ENCODE measurements around the gene RAI14.

RAI14 gene

DNA sequence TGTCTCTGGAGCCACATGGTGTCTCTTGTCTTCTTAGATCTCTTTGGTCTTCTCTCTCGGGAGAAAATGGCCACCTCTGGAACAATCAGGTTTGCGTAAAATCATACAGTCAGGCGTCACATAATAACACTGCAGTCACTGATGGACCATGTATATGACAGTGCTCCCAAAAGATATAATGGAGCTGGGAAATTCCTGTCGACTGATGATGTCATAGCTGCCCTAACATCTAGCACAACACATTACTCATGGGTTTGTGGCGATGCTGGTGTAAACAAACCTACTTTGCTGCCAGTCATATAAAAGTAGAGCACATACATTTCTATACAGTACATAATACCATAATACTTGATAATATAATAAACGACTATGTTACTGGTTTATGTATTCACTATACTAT is 30.1 kb upstream of the RAI14 start:
- no peak for DNase-seq
- Mint-ChIP-seq H3K4me3 (no peak overlapping the region), H3K27me3 (peaks cover 4% of the 10 kb centered on the region), H3K9me3 (no peaks in the 10 kb centered on the region), H3K36me3 (no peaks in the 10 kb centered on the region), H3K4me1 (no peaks in the 10 kb centered on the region), H3K27ac (no peak overlapping the region)
- CTCF ChIA-PET = no interaction called here

DNA sequence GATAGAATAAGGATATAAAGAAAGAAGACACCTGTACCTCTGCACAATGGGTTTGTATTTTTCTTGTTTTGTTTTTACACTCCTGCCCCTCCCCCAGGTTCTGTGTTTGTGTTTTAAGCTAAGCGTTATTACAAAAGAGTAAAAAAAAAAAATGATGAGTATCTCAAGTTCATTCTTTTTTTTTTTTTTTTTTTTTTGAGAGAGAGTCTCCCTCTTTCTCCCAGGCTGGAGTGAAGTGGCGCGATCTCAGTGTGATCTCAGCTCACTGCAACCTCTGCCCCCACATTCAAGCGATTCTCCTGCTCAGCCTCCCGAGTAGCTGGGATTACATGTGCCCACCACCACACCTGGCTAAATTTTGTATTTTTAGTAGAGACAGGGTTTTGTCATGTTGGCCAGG is 29.4 kb upstream of the RAI14 start:
- peaks cover 4% of the 10 kb centered on the region for H3K27me3 Mint-ChIP-seq
- no peaks in the 10 kb centered on the region for H3K4me1 Mint-ChIP-seq
- no peak overlapping the region for H3K27ac Mint-ChIP-seq
- DNase-seq = no peak
- CTCF ChIA-PET = no interaction called here
- H3K36me3 Mint-ChIP-seq = no peaks in the 10 kb centered on the region
- no peaks in the 10 kb centered on the region for H3K9me3 Mint-ChIP-seq
- no peak overlapping the region for H3K4me3 Mint-ChIP-seq

DNA sequence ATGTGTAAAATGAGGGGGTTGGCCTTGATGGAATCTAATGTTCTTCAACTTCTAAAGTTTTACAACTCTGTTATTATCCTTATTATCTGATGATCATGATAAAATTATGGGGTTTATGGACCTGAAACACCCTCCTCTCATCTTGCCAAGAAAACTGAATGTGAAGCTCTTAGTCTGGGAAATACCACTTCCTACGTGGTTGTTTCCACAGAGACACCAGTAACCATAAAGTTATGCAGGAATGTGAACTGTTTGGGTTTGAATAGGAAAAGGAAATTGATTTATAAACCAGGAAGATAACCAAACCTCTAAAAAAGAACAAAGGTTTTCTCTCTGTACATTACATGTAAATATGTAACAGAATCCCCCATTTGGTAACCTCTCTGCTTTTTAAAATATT is 28.3 kb upstream of the RAI14 start:
- Mint-ChIP-seq H3K9me3 (no peaks in the 10 kb centered on the region), H3K27me3 (peaks cover 4% of the 10 kb centered on the region), H3K27ac (no peak overlapping the region), H3K36me3 (no peaks in the 10 kb centered on the region), H3K4me3 (no peak overlapping the region), H3K4me1 (no peaks in the 10 kb centered on the region)
- CTCF ChIA-PET = no interaction called here
- DNase-seq = no peak

DNA sequence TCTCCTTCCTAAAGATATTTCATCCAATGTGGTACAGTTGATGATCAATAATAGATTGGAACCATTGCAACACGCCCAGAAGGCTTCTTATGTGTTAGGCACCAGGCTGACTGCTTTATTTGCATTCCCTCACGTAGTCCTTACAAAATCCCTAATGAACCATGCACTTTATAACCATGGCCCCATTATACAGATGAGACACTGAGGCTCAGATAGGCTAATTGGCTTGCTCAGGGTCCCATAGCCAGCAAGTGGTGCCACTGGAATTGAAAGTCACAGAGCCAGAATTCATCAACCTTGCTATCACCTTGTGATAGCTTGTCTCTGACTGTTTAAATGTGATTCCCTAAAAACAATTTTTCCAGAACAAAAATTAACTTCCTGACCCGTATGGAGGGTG is 27.8 kb upstream of the RAI14 start:
- CTCF ChIA-PET = no interaction called here
- Mint-ChIP-seq H3K27me3 (peaks cover 4% of the 10 kb centered on the region), H3K4me3 (no peak overlapping the region), H3K9me3 (no peaks in the 10 kb centered on the region), H3K36me3 (no peaks in the 10 kb centered on the region), H3K27ac (no peak overlapping the region), H3K4me1 (no peaks in the 10 kb centered on the region)
- no peak for DNase-seq

DNA sequence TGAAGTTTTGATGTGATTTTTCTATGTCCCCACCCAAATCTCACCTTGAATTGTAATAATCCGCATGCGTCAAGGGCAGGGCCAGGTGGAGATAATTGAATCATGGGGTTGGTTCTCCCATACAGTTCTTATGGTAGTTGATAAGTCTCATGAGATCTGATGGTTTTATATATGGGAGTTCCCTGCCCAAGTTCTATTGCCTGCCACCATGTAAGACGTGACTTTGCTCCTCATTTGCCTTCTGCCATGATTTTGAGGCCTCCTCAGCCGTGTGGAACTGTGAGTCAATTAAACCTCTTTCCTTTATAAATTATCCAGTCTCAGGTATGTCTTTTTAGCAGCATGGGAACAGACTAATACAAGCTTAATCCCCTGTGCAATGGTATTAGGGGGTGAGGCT is 25.5 kb upstream of the RAI14 start:
- no peak for DNase-seq
- CTCF ChIA-PET = no interaction called here
- H3K4me1 Mint-ChIP-seq = no peaks in the 10 kb centered on the region
- no peak overlapping the region for H3K27ac Mint-ChIP-seq
- no peaks in the 10 kb centered on the region for H3K36me3 Mint-ChIP-seq
- H3K4me3 Mint-ChIP-seq = no peak overlapping the region
- no peaks in the 10 kb centered on the region for H3K9me3 Mint-ChIP-seq
- peaks cover 4% of the 10 kb centered on the region for H3K27me3 Mint-ChIP-seq

DNA sequence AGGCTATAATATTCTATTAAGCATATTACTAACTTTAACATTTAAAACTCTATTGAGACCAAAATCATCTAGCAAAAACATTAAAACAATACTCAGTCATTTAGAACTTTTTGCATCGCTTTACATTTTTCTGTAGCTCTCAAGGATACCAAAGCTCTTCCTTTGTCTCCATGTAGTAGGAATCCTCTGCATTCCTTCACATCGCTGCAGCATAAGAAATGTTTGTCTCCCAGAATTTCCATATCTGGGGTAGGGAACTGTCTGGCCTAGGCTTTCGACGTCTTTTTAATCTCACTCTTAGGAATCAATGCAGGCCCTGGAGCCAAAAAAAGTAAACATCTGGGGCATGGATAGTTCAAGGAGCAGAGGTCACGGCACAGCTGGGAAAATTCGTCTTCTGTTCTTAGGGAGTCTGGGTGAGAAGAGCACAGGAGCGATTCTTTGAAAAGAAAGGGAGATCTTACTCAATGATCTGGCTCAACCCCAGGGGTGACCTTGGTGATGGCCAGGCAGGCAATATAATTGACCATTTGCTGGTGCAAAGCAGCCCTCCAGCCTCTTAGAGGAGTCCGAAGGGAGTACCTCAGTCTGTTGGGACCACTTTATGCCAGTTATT is 23.2 kb upstream of the RAI14 start:
- Mint-ChIP-seq H3K4me3 (no peak overlapping the region), H3K27ac (no peak overlapping the region), H3K36me3 (no peaks in the 10 kb centered on the region), H3K27me3 (peaks cover 4% of the 10 kb centered on the region), H3K4me1 (no peaks in the 10 kb centered on the region), H3K9me3 (no peaks in the 10 kb centered on the region)
- DNase-seq = no peak
- CTCF ChIA-PET = no interaction called here

DNA sequence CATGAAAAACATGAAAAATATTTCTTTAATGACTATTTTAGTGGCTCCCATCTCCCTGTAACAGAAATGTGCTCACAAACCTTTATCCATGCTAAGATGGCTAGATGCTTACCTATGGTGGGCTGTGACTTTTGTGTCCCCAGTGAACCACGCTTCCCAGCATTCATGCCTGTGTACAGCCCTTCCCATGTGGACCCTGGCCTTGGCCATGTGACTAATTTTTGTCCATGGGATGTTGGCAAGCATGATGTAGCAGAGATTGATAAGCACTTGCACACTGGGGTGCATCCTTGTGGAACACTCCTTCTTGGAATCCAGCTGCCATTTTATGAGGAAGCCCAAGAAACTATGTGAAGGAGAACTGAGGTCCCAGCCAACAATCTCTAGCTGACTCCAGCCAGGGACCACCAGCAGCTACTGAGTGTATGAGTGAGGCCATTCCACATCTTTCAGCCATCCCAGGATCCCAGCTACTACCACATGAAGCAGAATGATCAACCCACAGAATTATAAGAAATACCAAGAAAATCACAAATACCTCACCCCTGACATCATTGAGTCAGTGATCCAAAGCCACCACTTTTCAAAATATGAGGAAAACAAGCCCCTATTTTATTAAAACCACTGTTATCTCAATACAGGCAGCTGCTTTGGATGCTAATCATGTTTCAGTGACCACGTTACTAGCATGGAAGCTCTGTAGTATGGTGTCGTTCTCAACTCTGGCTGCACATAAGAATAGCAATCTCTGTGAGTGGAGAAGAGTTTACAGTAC is 16.1 kb upstream of the RAI14 start:
- DNase-seq = no peak
- CTCF ChIA-PET = no interaction called here
- no peaks in the 10 kb centered on the region for H3K9me3 Mint-ChIP-seq

DNA sequence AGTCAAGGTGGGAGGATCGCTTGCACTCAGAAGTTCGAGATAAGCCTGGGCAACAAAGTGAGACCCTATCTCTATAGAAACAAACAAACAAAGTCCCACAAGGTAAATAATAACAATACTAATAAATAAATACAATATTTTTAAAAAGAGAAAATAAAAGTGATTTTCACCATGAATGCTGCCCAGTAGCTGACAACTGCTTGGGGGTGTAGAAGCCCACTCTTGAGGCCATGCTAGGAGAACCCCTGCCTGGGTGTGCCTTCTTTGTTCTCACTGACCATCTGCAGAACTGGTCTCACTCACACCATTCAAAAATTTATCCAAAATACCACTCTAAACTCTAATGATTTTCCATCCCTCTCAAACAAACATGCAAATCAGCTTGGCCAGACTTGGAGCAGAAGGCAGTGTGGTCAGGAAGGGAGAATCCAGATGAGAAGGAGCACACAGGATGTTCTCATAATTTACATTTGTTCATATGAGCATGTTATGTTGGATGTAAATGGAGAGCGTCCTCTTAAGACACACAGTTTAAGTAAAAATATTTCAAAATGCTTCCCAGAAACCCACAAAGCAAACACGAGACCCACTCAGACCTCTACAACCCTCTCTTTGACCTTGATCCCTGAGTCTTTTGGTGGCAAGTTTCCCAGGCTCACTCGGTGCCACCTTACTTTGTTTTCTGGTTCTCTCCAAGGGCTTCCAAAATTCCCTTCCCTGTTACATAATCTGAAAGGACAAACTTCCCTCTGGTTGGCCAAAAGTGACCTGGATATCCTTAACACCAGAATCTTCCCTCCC is 7.9 kb upstream of the RAI14 start:
- no peaks in the 10 kb centered on the region for H3K36me3 Mint-ChIP-seq
- CTCF ChIA-PET = no interaction called here
- H3K27ac Mint-ChIP-seq = no peak overlapping the region
- H3K4me1 Mint-ChIP-seq = no peaks in the 10 kb centered on the region
- DNase-seq = no peak
- peaks cover 21% of the 10 kb centered on the region for H3K27me3 Mint-ChIP-seq
- H3K9me3 Mint-ChIP-seq = no peaks in the 10 kb centered on the region
- H3K4me3 Mint-ChIP-seq = no peak overlapping the region

More for the DNA sequence above, 16.1 kb upstream of the RAI14 start:
- no peaks in the 10 kb centered on the region for H3K4me1 Mint-ChIP-seq
- H3K36me3 Mint-ChIP-seq = no peaks in the 10 kb centered on the region
- H3K27me3 Mint-ChIP-seq = no peaks in the 10 kb centered on the region
- H3K4me3 Mint-ChIP-seq = no peak overlapping the region
- H3K27ac Mint-ChIP-seq = no peak overlapping the region

DNA sequence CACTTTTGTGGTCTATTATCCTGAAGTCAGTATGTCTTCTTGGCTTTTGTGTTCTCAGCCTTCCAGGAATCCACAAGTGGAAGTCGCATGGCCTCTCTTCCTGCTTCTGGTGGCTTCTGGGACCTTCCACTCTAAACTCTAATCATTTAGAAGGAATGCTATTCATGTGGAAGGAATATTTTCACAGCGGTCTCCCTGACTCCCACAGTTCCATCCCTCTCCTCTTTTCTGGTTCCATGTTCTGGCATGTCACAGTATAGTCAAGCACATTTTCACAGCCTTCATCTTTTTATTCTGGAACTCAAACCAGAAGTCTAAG is 7.3 kb upstream of the RAI14 start:
- Mint-ChIP-seq H3K27me3 (peaks cover 26% of the 10 kb centered on the region), H3K27ac (no peak overlapping the region), H3K4me1 (no peaks in the 10 kb centered on the region), H3K9me3 (no peaks in the 10 kb centered on the region), H3K4me3 (no peak overlapping the region), H3K36me3 (no peaks in the 10 kb centered on the region)
- no peak for DNase-seq
- CTCF ChIA-PET = no interaction called here

DNA sequence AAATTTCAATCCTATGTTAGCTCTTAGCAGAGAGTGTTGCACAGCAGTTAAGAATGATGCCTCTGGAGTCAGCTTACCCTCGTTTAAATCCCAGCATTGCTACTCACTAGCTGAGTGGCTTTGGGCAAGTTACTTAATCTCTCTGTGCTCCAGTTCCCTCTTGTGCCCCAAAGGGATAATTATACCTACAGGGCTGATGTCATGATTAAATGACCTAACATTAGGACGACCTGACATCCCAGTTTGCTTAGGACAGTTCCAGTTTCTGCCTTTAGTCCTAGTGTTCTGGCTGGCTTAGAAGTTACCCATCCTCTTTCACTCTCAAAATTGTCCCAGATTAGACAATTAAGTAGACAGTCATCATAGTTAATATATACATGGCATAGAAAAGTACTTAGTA is 4.3 kb upstream of the RAI14 start:
- CTCF ChIA-PET = no interaction called here
- Mint-ChIP-seq H3K4me3 (no peak overlapping the region), H3K36me3 (peaks cover 2% of the 10 kb centered on the region), H3K27ac (no peak overlapping the region), H3K9me3 (no peaks in the 10 kb centered on the region), H3K27me3 (peaks cover 50% of the 10 kb centered on the region), H3K4me1 (peaks cover 9% of the 10 kb centered on the region)
- DNase-seq = no peak

DNA sequence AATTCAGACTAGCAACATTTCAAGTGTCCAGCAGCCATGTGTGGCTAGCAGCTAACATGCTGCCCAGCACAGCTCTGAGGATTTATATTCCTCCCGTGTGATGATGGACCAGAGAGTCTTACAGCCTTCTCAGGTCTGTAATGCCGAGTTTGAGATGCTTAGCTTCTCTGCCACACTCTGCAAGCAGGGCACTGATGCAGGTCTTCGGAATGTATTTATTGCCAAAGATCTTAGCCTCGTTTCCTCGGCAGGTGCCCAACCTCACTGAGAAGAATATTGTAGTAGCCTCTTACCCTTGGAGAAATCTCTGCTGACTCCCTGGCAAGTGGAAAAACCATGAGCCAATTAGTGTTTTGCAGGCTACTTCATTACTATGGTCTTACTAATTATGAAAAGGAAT is 3.7 kb upstream of the RAI14 start:
- CTCF ChIA-PET = interaction anchor here (0.7 kb wide), 1 partner anchor 177 kb away, joined by 3 read pairs; no protein-coding TSS in a partner anchor
- DNase-seq = no peak
- no peaks in the 10 kb centered on the region for H3K9me3 Mint-ChIP-seq
- peaks cover 13% of the 10 kb centered on the region for H3K4me1 Mint-ChIP-seq
- H3K27ac Mint-ChIP-seq = no peak overlapping the region
- no peak overlapping the region for H3K4me3 Mint-ChIP-seq
- H3K36me3 Mint-ChIP-seq = peaks cover 2% of the 10 kb centered on the region
- peaks cover 56% of the 10 kb centered on the region for H3K27me3 Mint-ChIP-seq

DNA sequence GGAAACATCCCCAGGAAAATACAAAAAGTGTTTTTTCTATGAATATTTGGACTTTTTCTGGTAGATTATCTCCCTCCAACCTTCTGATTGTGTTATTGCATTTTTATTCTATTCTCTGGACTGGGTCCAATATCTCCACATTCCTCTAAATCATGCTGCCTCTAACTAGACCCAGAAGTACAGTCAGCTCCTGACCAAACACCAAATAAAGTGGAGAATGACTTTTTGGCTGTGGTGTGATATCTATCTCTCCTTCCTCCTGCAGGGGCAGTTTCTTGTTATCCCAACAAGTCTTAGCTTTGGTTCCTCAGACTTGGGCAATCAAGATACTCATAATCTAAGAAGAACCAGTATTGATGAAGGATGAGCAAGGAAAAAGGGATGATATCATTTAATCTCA is 3.2 kb upstream of the RAI14 start:
- Mint-ChIP-seq H3K4me1 (peaks cover 18% of the 10 kb centered on the region), H3K4me3 (no peak overlapping the region), H3K9me3 (no peaks in the 10 kb centered on the region), H3K27me3 (peaks cover 61% of the 10 kb centered on the region), H3K27ac (no peak overlapping the region), H3K36me3 (peaks cover 2% of the 10 kb centered on the region)
- DNase-seq = no peak
- CTCF ChIA-PET = interaction anchor here (0.7 kb wide), 1 partner anchor 177 kb away, joined by 3 read pairs; no protein-coding TSS in a partner anchor

DNA sequence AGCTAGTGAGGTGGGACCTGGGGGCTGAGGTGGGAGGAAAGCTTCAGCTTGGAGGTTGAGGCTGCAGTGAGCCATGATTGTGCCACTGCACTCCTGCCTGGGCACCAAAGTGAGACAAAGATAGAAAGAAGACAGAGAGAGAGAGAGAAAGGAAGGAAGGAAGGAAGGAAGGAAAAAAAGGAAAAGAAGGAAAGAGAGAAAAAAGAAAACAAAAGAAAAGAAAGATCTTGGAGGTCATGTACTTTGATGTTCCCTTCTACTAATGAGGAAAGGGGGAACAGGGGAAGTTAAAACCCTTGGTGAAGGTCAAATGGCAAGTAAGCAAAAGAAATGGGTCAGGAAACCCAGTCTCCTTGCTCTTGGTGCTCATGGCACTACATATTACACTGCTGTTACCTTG is 2.4 kb upstream of the RAI14 start:
- Mint-ChIP-seq H3K36me3 (peaks cover 2% of the 10 kb centered on the region), H3K4me1 (peaks cover 20% of the 10 kb centered on the region), H3K4me3 (no peak overlapping the region), H3K27me3 (peaks cover 60% of the 10 kb centered on the region), H3K27ac (no peak overlapping the region), H3K9me3 (no peaks in the 10 kb centered on the region)
- CTCF ChIA-PET = no interaction called here
- DNase-seq = no peak

DNA sequence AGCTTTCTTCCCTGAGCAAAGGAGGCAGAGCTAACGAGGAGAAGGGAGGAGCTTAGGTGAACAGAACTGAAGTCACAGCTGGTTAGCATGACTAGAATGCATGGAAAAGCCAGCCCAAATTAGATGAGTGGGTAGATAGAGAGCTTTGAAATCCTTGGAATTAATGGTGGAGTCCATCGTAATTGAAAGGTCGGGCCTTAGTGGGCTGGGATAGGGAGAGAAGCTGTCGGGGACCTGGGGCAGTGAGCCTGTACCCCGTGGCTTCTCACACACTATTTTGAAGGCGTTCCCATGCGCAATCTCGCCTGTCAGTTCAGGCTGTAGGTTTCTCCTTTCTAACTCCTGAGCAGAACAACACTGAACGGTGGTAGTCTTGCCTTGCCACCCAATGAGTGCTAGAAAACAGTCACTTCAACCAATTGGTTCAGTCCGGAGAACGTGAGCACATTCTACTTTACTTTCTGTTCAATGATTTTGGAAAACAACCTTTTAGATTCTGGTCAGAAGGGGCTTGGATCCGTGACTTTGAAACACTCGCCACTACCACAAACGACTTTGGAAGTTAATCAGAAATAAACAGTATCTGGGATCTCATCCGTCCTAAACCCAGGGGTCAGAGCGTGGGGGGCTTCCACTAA is 655 bp upstream of the RAI14 start:
- H3K36me3 Mint-ChIP-seq = peaks cover 2% of the 10 kb centered on the region
- H3K9me3 Mint-ChIP-seq = no peaks in the 10 kb centered on the region
- H3K4me3 Mint-ChIP-seq = peak overlapping the region; percentile 77
- peaks cover 20% of the 10 kb centered on the region for H3K4me1 Mint-ChIP-seq
- no peak overlapping the region for H3K27ac Mint-ChIP-seq
- peaks cover 70% of the 10 kb centered on the region for H3K27me3 Mint-ChIP-seq
- DNase-seq = peak; percentile 39
- CTCF ChIA-PET = interaction anchor here (0.5 to 1.1 kb wide), 2 partner anchors 31 to 67 kb away, joined by 3 read pairs; no protein-coding TSS in a partner anchor
